RWPE2 (cell line): ENCODE results near the gene AOPEP.

Source experiments
- ATAC-seq: fragments of 200-7000 bp; cut with Tn5 transposase; 3 replicates; pipeline ENCODE4 v1.9.1; 2021; ENCODE audit warnings: low read depth
- DNase-seq: peaks from one replicate; pipeline ENCODE4 v3.0.0-alpha.2; 2020; ENCODE audit warnings: low spot score
- H3K27ac ChIP-seq: fragments of 450-650 bp; 2 replicates; pipeline ENCODE4 v1.5.1; 2017; ENCODE audit warnings: mild to moderate bottlenecking; ENCODE audit not compliant: poor library complexity, severe bottlenecking
- H3K27me3 ChIP-seq: fragments of 250-450 bp; sonication (Bioruptor Pico); 2 replicates; pipeline ENCODE4 v1.5.1; 2021; ENCODE audit warnings: mild to moderate bottlenecking, moderate library complexity; ENCODE audit not compliant: insufficient read depth, poor library complexity, severe bottlenecking
- H3K36me3 ChIP-seq: fragments of 250-450 bp; sonication (Bioruptor Pico); 2 replicates; pipeline ENCODE4 v1.5.1; 2020; ENCODE audit warnings: low read depth, mild to moderate bottlenecking, moderate library complexity
- H3K4me1 ChIP-seq: fragments of 250-450 bp; sonication (Bioruptor Pico); 2 replicates; pipeline ENCODE4 v1.5.1; 2021; ENCODE audit warnings: mild to moderate bottlenecking, moderate library complexity; ENCODE audit not compliant: insufficient read depth, poor library complexity, severe bottlenecking
- H3K4me3 ChIP-seq: fragments of 250-450 bp; sonication (Bioruptor Pico); 2 replicates; pipeline ENCODE4 v1.5.1; 2021; ENCODE audit warnings: mild to moderate bottlenecking, moderate library complexity; ENCODE audit not compliant: severe bottlenecking
- H3K9me3 ChIP-seq: fragments of 250-450 bp; sonication (Bioruptor Pico); 2 replicates; pipeline ENCODE4 v1.5.1; 2021; ENCODE audit warnings: mild to moderate bottlenecking, moderate library complexity; ENCODE audit not compliant: severe bottlenecking
- TF ChIP-seq, protein P1 (sequence below): fragments of 450-650 bp; IDR thresholded peaks from one replicate; pipeline ENCODE4 v1.5.1; 2017; ENCODE audit warnings: mild to moderate bottlenecking, moderate library complexity; ENCODE audit not compliant: poor library complexity, severe bottlenecking

AOPEP gene

DNA sequence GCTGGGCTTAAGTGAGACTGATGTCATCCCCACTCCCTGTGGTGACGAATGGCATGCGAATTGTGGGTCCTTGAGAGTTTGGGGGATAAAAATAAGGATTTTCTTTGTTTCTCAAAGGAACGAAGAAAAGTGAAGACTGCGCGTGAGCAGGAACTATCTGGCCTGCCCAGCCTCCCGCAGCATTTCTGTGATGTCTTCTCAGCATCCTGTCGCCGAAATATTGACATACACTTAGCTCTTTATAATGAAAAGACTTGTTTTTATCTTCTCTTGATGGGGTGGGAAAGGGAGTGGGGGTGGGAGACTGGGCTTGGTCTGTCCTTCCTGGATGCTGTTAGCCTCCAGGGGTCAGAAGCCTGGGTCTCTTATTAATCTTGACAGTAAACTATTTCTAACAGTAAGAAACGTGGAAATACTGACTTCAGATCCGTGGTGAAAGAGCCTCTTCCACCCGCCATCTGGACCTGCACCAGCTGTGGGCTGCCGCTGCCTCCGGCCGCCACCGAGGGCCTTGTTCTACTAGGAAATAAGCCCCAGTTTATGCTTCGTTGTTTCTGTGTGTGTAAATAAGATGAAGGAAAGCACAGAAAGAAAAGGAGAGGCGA, 351.4 kb downstream of the AOPEP start:
- TF ChIP-seq, protein P1, sequence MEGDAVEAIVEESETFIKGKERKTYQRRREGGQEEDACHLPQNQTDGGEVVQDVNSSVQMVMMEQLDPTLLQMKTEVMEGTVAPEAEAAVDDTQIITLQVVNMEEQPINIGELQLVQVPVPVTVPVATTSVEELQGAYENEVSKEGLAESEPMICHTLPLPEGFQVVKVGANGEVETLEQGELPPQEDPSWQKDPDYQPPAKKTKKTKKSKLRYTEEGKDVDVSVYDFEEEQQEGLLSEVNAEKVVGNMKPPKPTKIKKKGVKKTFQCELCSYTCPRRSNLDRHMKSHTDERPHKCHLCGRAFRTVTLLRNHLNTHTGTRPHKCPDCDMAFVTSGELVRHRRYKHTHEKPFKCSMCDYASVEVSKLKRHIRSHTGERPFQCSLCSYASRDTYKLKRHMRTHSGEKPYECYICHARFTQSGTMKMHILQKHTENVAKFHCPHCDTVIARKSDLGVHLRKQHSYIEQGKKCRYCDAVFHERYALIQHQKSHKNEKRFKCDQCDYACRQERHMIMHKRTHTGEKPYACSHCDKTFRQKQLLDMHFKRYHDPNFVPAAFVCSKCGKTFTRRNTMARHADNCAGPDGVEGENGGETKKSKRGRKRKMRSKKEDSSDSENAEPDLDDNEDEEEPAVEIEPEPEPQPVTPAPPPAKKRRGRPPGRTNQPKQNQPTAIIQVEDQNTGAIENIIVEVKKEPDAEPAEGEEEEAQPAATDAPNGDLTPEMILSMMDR = no peak
- peaks cover 90% of the 10 kb centered on the region for H3K36me3 ChIP-seq
- DNase-seq = no peak
- no peak overlapping the region for H3K4me3 ChIP-seq
- no peaks in the 10 kb centered on the region for H3K27me3 ChIP-seq
- no peak overlapping the region for H3K27ac ChIP-seq
- no peaks in the 10 kb centered on the region for H3K4me1 ChIP-seq
- H3K9me3 ChIP-seq = no peaks in the 10 kb centered on the region
- ATAC-seq = no peak

DNA sequence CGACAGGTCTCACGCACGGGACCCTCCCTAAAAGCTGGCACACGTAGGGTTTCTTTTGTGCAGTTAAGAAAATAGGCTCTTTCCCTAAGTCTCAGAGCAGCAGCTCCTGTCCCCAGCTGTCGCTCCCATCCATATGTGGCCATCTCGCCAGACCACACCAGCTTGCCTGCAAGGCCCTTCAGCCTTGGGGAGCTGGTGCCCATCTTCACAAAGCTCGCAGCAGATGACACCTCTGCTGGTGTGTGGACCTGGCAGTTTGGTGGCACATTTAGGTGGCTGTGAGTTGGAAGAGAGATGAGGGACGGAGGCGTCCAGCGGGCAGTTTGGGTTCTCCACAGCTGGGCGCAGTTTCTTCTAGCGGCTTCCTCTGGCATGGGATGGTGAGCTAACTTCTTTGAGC, 352.0 kb downstream of the AOPEP start:
- H3K4me1 ChIP-seq = no peaks in the 10 kb centered on the region

DNA sequence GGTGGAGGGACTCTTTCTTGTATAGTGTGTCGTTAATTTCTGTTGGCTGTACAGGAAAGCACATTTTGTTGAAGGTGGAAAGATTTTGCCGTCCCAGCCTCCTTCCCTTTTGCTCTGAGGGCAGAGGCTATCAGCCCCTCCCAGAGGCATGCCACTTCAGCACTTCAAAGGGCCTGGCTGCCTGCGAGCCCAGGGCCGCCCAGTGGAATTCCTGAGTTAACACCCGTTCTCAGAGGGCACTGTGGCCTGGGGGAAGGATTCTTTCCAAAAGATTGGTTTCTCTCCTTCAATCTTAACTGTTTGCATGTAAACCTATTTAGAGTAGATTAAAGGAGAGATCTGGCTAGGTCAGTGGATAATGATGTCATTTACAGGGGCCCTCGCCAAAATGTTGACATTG, 352.4 kb downstream of the AOPEP start:
- DNase-seq (no peak), ATAC-seq (0 out of 3 replicates have a peak, but pooled peaks have one; percentile 38)
- H3K4me3 ChIP-seq = no peak overlapping the region
- no peaks in the 10 kb centered on the region for H3K4me1 ChIP-seq
- H3K9me3 ChIP-seq = no peaks in the 10 kb centered on the region
- TF ChIP-seq, protein P1 = no peak
- H3K36me3 ChIP-seq = peaks cover 92% of the 10 kb centered on the region
- H3K27ac ChIP-seq = no peak overlapping the region
- no peaks in the 10 kb centered on the region for H3K27me3 ChIP-seq

More for the DNA sequence above, 352.0 kb downstream of the AOPEP start:
- TF ChIP-seq, protein P1 = no peak
- DNase-seq (no peak), ATAC-seq (no peak)
- Histone ChIP-seq H3K36me3 (peaks cover 90% of the 10 kb centered on the region), H3K27me3 (no peaks in the 10 kb centered on the region), H3K27ac (no peak overlapping the region), H3K9me3 (no peaks in the 10 kb centered on the region), H3K4me3 (no peak overlapping the region)

DNA sequence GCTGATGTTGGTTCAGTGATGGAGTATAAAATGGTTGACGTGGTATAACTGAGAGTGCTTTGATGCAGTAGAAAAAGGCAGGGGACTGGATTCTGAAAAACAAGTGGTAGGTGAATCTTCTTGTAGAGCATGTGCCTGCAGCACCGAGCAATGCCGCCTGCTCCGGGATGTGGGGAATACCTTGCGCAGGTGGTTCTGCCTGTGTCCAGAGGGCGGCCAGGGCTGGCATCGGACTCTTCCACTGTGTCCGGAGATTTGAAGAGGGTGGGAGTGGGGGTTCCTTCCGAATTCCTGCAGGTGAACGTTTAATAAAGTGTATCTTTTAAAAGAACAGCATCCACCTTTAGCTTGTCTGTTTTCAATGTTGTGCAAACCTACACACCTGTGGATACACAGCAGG, 353.0 kb downstream of the AOPEP start:
- TF ChIP-seq, protein P1 = no peak
- DNase-seq (no peak), ATAC-seq (no peak)
- peaks cover 91% of the 10 kb centered on the region for H3K36me3 ChIP-seq
- no peaks in the 10 kb centered on the region for H3K9me3 ChIP-seq
- H3K4me3 ChIP-seq = no peak overlapping the region
- no peaks in the 10 kb centered on the region for H3K27me3 ChIP-seq
- H3K4me1 ChIP-seq = no peaks in the 10 kb centered on the region
- no peak overlapping the region for H3K27ac ChIP-seq

DNA sequence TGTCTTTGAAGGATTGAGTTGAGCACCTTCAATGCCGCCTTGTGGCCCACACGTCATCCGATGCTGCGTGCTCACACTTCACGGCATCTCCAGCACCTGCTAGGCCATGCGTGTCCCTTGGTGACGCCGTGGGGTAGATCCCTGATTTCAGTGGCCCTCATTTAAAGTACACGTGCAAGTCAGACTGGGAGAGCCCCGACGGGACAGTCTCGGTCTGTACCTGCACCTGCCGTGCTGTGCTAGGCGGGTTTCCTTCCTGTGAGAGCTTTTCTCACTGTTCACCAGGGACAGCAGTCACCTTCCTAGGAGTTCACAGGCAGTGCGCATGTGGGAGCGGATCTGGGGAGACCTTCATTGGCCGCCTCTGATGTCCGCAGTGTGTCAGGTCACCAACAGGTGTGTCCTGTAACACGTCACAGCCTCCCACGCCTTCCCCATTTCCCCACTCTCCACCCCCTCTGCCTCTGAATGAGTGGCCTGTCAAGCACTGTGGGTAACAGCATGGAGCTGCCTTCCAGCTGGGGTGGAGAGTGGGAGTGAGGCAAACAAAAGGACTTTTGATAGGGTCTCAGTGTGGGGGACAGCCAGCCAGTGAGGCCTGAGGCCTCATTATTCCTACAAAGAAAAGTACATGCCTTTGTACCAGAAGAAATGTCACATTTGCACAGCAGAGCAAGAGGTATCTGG, 354.6 kb downstream of the AOPEP start:
- no peaks in the 10 kb centered on the region for H3K9me3 ChIP-seq
- H3K27ac ChIP-seq = no peak overlapping the region
- no peak for DNase-seq
- no peaks in the 10 kb centered on the region for H3K4me1 ChIP-seq
- no peaks in the 10 kb centered on the region for H3K27me3 ChIP-seq
- TF ChIP-seq, protein P1 = no peak
- peaks cover 85% of the 10 kb centered on the region for H3K36me3 ChIP-seq
- ATAC-seq = no peak
- H3K4me3 ChIP-seq = no peak overlapping the region
